Esophagus squamous epithelium (tissue), 4 donors: ENCODE measurements around the gene NCOA7.

Experiments
- CTCF ChIP-seq, 6 experiments: fragments of 450-650 bp in 4 of 6; fragments of 200-600 bp in 2 of 6; sonication (generic) in 2 of 6; IDR thresholded peaks; one replicate each; pipeline ENCODE4 v1.5.1; 2016 to 2019; ENCODE audit warnings: antibody characterized with exemption in 6 of 6, mild to moderate bottlenecking in 4 of 6, moderate library complexity in 4 of 6
- POLR2A ChIP-seq, 4 donors: fragments of 450-650 bp; IDR thresholded peaks; one replicate each; pipeline ENCODE4 v1.6.1; 2017; ENCODE audit warnings: antibody characterized with exemption in 4 of 4, mild to moderate bottlenecking in 4 of 4, moderate library complexity in 3 of 4

GRCh38 chr6:125943528-125944433, 153.0 kb downstream of the NCOA7 start:
- TF ChIP-seq CTCF (IDR thresholded peaks at IDR 0.05), result no peak
- no peak for TF ChIP-seq POLR2A (IDR thresholded peaks at IDR 0.05)
